ENCODE measurements around the gene G3BP2. TPM values are rescaled to one million over a fixed set of nuclear protein-coding genes. Genes with fewer than 3 reads are reported as not detected.
"Not testable (repeated sequence)": the region's sequence is repeated elsewhere in the genome, so short reads cannot be mapped to it uniquely, and the experiment has no call there.

The G3BP2 gene
- total RNA-seq, 8 experiments from 2014 or later, result 137 to 245 (median 178) TPM

- ATAC-seq (replicated peaks in 6 of 8), result no peak
- Histone ChIP-seq H3K4me1 (replicated peaks in 1 of 2) (no peaks in the 10 kb centered on the region), H3K4me3 (no peak overlapping the region), H3K27ac (no peak overlapping the region)
- in situ Hi-C loops (cut with MboI; ENCODE audit: low pct_unique_long_range_greater_than_20kb in 2 of 9, low sequenced_read_pairs in 9 of 9, unreplicated experiment in 9 of 9), result no loop called here
- 0 to 56% (median 0%) methylated on average over 1 of the region's 1 CpG; no CpG with 5 or more reads in 2 of the 10 experiments for WGBS, 10 experiments
Observed at GRCh38 chr4:75699299-75699698, 26.1 kb upstream of the G3BP2 start.

- in situ Hi-C loops (cut with MboI; ENCODE audit: low pct_unique_long_range_greater_than_20kb in 2 of 9, low sequenced_read_pairs in 9 of 9, unreplicated experiment in 9 of 9), result no loop called here
- 67 to 100% (median 86%) methylated on average over 1 to 2 of the region's 2 CpGs; no CpG with 5 or more reads in 2 of the 10 experiments for WGBS, 10 experiments
- H3K4me3 ChIP-seq, result no peak overlapping the region
- H3K27ac ChIP-seq, result no peak overlapping the region
- no peak for ATAC-seq (replicated peaks in 6 of 8)
- no peaks in the 10 kb centered on the region for H3K4me1 ChIP-seq (replicated peaks in 1 of 2)
Observed at GRCh38 chr4:75698963-75699228, 25.7 kb upstream of the G3BP2 start.

GRCh38 chr4:75698162-75698962, 25.2 kb upstream of the G3BP2 start:
- WGBS, 10 experiments, result 50 to 100% (median 93%) methylated on average over 1 to 6 of the region's 6 CpGs
- in situ Hi-C loops (cut with MboI; ENCODE audit: low pct_unique_long_range_greater_than_20kb in 2 of 9, low sequenced_read_pairs in 9 of 9, unreplicated experiment in 9 of 9), result no loop called here
- no peak for ATAC-seq (replicated peaks in 6 of 8)
- no peak overlapping the region for H3K4me3 ChIP-seq
- no peaks in the 10 kb centered on the region for H3K4me1 ChIP-seq (replicated peaks in 1 of 2)
- H3K27ac ChIP-seq, result no peak overlapping the region

GRCh38 chr4:75696581-75696980, 23.4 kb upstream of the G3BP2 start:
- no peak for ATAC-seq (replicated peaks in 6 of 8)
- Histone ChIP-seq H3K4me3 (no peak overlapping the region), H3K4me1 (replicated peaks in 1 of 2) (no peaks in the 10 kb centered on the region), H3K27ac (no peak overlapping the region)
- in situ Hi-C loops (cut with MboI; ENCODE audit: low pct_unique_long_range_greater_than_20kb in 2 of 9, low sequenced_read_pairs in 9 of 9, unreplicated experiment in 9 of 9), result no loop called here
- WGBS, 10 experiments, result 52 to 100% (median 96%) methylated on average over 1 to 3 of the region's 3 CpGs

GRCh38 chr4:75696071-75696470, 22.9 kb upstream of the G3BP2 start:
- H3K27ac ChIP-seq, result no peak overlapping the region
- in situ Hi-C loops (cut with MboI; ENCODE audit: low pct_unique_long_range_greater_than_20kb in 2 of 9, low sequenced_read_pairs in 9 of 9, unreplicated experiment in 9 of 9), result no loop called here
- ATAC-seq (replicated peaks in 6 of 8), result peak in 1 of 8 experiments; percentile 53
- H3K4me3 ChIP-seq, result no peak overlapping the region
- WGBS, 10 experiments, result 0 to 90% (median 42%) methylated on average over 1 to 3 of the region's 3 CpGs; no CpG with 5 or more reads in 2 of the 10 experiments
- H3K4me1 ChIP-seq (replicated peaks in 1 of 2), result no peaks in the 10 kb centered on the region

DNA sequence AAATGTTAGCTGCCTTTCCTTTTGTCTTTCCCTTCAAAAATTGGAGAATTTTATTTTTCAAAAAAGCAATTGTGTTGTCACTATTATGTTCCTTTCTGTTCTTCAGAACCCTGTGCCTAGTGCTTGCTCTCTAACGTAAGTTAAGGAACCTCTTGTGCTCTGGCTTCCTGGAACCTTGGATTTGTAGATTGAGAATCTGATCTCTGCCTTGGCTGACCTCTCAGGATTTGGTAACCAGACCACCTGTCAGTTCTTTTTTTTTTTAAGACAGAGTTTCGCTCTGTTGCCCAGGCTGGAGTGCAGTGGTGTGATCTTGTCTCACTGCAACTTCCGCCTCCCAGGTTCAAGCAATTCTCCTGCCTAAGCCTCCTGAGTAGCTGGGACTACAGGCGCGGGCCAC, 18.9 kb upstream of the G3BP2 start:
- H3K4me3 ChIP-seq; H3K27ac ChIP-seq; ATAC-seq (replicated peaks in 6 of 8); H3K4me1 ChIP-seq (replicated peaks in 1 of 2); in situ Hi-C loops (cut with MboI; ENCODE audit: low pct_unique_long_range_greater_than_20kb in 2 of 9, low sequenced_read_pairs in 9 of 9, unreplicated experiment in 9 of 9): not testable (repeated sequence)
- 92 to 100% (median 100%) methylated on average over 1 to 5 of the region's 5 CpGs for WGBS, 10 experiments

- whole genome bisulfite sequencing, 10 experiments, result 91 to 100% (median 100%) methylated on average over 1 of the region's 1 CpG; no CpG with 5 or more reads in 5 of the 10 experiments
- H3K4me1 ChIP-seq (replicated peaks in 1 of 2); in situ Hi-C loops (cut with MboI; ENCODE audit: low pct_unique_long_range_greater_than_20kb in 2 of 9, low sequenced_read_pairs in 9 of 9, unreplicated experiment in 9 of 9); H3K27ac ChIP-seq; H3K4me3 ChIP-seq; ATAC-seq (replicated peaks in 6 of 8): not testable (repeated sequence)
Observed at GRCh38 chr4:75687125-75687524, 13.9 kb upstream of the G3BP2 start.

GRCh38 chr4:75686346-75686745, 13.1 kb upstream of the G3BP2 start:
- H3K4me1 ChIP-seq (replicated peaks in 1 of 2), result no peaks in the 10 kb centered on the region
- in situ Hi-C loops (cut with MboI; ENCODE audit: low pct_unique_long_range_greater_than_20kb in 2 of 9, low sequenced_read_pairs in 9 of 9, unreplicated experiment in 9 of 9), result no loop called here
- 57 to 100% (median 100%) methylated on average over 1 of the region's 3 CpGs; no CpG with 5 or more reads in 7 of the 10 experiments for WGBS, 10 experiments
- no peak overlapping the region for H3K4me3 ChIP-seq
- no peak for ATAC-seq (replicated peaks in 6 of 8)
- no peak overlapping the region for H3K27ac ChIP-seq

DNA sequence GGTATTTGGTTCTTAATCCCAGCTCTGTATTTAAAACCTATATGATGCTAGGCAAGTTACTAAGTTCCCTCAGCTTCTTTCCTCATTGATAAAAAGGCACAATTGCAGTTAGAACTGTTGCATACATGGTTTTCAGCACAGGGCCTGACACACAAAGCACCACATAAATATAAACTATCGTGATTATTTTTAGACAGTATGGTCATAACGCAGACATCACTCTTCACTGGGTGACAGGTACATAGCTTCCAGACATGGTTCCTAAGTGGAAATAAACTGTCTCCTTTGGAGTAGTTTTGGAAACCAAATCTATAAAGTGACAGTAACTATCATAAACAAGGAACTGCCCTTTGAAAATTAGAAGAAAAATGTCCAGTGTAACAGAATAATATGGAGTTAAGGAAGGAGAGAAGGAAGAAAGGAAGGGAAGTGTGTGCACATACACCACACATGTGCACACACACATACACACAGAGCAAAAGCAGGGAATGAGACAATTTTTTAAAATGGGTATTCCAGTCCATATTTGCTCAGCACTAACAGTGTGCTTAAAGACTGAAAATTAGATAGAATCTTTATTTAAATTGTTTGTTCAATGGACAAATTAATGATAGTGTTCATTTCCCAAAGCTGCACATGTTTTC, 12.5 kb upstream of the G3BP2 start:
- Histone ChIP-seq H3K27ac (no peak overlapping the region), H3K4me1 (replicated peaks in 1 of 2) (no peaks in the 10 kb centered on the region), H3K4me3 (no peak overlapping the region)
- 49 to 88% (median 79%) methylated on average over 1 to 2 of the region's 2 CpGs; no CpG with 5 or more reads in 4 of the 10 experiments for WGBS, 10 experiments
- ATAC-seq (replicated peaks in 6 of 8), result no peak
- in situ Hi-C loops (cut with MboI; ENCODE audit: low pct_unique_long_range_greater_than_20kb in 2 of 9, low sequenced_read_pairs in 9 of 9, unreplicated experiment in 9 of 9), result no loop called here

GRCh38 chr4:75683482-75684155, 10.4 kb upstream of the G3BP2 start:
- no peak overlapping the region for H3K4me3 ChIP-seq
- H3K27ac ChIP-seq, result no peak overlapping the region
- no peaks in the 10 kb centered on the region for H3K4me1 ChIP-seq (replicated peaks in 1 of 2)
- no peak for ATAC-seq (replicated peaks in 6 of 8)
- 80 to 100% (median 92%) methylated on average over 1 to 5 of the region's 6 CpGs; no CpG with 5 or more reads in 1 of the 10 experiments for WGBS, 10 experiments
- in situ Hi-C loops (cut with MboI; ENCODE audit: low pct_unique_long_range_greater_than_20kb in 2 of 9, low sequenced_read_pairs in 9 of 9, unreplicated experiment in 9 of 9), result no loop called here

- Histone ChIP-seq H3K4me3 (no peak overlapping the region), H3K27ac (no peak overlapping the region), H3K4me1 (replicated peaks in 1 of 2) (no peaks in the 10 kb centered on the region)
- in situ Hi-C loops (cut with MboI; ENCODE audit: low pct_unique_long_range_greater_than_20kb in 2 of 9, low sequenced_read_pairs in 9 of 9, unreplicated experiment in 9 of 9), result no loop called here
- WGBS, 10 experiments, result 75 to 100% (median 98%) methylated on average over 1 to 3 of the region's 3 CpGs; no CpG with 5 or more reads in 2 of the 10 experiments
- ATAC-seq (replicated peaks in 6 of 8), result no peak
Observed at GRCh38 chr4:75679876-75680575, 6.8 kb upstream of the G3BP2 start.

DNA sequence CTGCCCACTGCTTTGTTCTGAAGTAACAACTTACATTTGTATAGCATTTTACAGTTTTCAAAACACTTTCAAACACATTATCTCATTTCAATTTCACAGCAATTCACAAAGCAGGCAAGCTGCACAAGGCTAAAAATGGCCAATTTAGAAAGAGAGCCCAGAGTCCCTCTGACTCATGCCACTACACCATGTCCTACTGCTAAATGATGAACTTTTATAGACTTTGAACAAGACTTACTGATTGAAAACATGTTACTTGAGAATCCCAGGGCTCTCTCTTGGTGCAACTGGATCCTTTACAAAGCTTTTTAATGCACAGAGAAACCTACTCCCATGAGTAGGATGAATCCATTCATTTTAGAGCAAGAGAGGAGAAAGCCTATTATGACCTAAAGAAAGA, 5.8 kb upstream of the G3BP2 start:
- peaks cover 4 to 8% of the 10 kb centered on the region in 2 donors for H3K4me1 ChIP-seq (replicated peaks in 1 of 2)
- no peak overlapping the region for H3K4me3 ChIP-seq
- no peak overlapping the region for H3K27ac ChIP-seq
- in situ Hi-C loops (cut with MboI; ENCODE audit: low pct_unique_long_range_greater_than_20kb in 2 of 9, low sequenced_read_pairs in 9 of 9, unreplicated experiment in 9 of 9), result no loop called here
- no peak for ATAC-seq (replicated peaks in 6 of 8)

DNA sequence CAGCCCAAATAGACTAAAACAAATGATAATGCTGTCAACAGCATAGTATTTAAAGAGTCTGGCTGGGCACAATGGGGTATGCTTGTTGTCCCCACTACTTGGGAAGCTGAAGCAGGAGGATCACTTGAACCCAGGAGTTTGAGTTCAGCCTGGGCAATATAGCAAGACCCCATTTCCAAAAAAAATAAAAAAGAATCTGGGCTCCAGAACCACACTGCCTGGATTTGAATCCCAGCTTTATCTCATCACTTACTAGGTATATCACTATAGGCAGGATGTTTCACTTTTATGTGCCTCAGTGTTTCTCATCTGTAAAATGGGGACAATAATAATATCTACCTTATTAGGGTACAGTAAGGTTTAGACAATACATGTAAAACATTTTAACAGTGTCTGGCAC, 5.3 kb upstream of the G3BP2 start:
- Histone ChIP-seq H3K27ac (no peak overlapping the region), H3K4me3 (no peak overlapping the region), H3K4me1 (replicated peaks in 1 of 2) (peaks cover 4 to 9% of the 10 kb centered on the region in 2 donors)
- ATAC-seq (replicated peaks in 6 of 8), result no peak
- in situ Hi-C loops (cut with MboI; ENCODE audit: low pct_unique_long_range_greater_than_20kb in 2 of 9, low sequenced_read_pairs in 9 of 9, unreplicated experiment in 9 of 9), result no loop called here

All from motor neuron (in vitro differentiated cells).